T follicular helper cell (primary cell): ENCODE data around the gene MAGI1.

Experiments
- DNase-seq: peaks from one replicate; pipeline ENCODE4 v3.0.0-alpha.2; 2020; ENCODE audit warnings: low read depth

The MAGI1 gene

DNA sequence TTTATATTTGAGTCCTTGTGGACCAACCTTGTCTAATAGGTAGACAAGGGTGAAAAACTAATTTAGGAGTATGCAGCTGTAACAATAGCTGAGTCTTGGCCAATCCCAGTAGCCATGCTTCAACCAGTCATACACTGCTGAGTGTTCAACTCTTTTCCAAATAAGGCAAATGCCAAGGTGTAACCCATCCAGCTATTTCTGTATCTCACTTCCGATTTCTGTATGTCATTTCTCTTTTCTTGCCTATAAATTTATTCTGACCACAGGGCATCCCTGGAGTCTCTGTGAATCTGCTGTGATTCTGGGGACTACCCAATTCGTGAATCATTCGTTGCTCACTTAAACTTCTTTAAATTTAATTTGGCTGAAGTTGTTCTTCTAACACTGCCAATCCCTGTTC is 93.2 kb downstream of the MAGI1 start:
- DNase-seq = no peak

DNA sequence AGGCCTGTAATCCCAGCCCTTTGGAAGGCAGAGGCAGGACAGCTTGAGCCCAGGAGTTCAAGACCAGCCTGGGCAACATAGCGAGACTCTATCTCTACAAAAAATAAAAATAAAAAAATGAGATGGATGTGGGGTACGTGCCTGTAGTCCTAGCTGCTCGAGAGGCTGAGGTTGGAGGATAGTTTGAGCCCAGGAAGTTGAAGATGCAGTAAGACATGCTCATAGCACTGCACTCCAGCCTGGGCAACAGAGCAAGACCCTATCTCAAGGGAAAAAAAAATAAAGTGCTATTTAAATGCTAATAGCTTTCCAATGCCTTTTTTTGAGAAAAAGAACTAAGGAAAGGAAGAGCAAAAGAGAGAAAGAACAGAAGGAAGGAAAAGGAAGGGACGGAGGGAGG is 94.5 kb downstream of the MAGI1 start:
- no peak for DNase-seq

- no peak for DNase-seq
Measured at GRCh38 chr3:65939801-65940246, 98.9 kb downstream of the MAGI1 start.

DNA sequence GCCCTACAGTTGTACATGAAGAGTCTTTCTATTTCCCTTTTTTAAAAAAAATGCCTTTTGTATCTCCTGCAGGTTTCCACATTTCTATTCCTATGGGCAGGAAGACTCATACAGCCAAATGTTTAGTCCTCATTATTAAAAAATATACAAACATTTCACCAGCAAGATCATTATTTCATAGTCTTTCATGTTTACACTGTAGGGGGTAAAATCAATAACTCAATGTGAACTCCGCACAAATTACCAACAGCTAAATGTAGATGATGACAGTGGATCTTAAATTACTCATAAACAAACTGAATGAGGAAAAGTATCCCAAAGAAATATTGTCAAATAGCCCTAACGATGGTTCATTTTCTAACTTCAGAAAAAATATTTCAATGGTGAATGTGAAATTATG is 99.5 kb downstream of the MAGI1 start:
- DNase-seq = no peak

DNA sequence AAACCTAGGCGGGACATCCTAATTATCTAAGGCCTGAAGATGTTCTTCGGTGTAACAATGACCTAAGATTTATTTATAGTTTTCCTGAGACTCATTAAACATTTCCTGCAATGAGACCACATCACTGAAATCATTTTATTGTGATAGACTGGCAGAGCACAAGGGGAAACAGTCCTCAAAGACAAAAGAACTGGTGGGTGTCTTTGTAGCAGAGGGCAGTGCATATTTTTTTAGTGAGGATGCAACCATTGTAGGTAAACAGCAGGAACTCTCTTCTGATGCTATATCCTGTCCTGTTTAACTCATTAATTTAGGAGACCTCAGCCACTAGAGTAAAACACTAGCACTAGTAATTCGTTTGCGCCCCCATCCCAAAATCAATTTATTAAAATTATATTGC is 100.0 kb downstream of the MAGI1 start:
- DNase-seq = no peak

GRCh38 chr3:65938147-65938546 is 100.6 kb downstream of the MAGI1 start:
- no peak for DNase-seq

- DNase-seq = no peak
Measured at GRCh38 chr3:65936908-65937638, 101.6 kb downstream of the MAGI1 start.

DNA sequence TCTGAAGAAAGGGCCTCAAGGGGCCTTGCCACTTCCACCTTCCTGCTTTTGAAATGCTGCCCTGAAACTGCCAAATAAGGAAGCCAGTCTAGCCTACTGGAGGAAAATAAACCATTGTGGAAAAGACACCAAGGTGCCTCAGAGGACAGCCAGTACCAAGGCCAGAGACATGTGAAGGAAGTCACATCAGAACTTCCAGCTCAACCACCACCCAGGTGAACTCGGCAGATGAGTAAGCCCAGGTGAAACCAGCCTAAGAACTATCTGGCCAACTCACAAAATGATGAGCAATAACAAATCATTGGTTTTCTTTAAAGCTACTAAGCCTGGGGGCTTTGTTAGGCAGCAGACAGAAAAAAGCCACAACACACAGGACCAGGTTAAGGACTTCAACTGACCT is 103.0 kb downstream of the MAGI1 start:
- DNase-seq = no peak

- no peak for DNase-seq
Measured at GRCh38 chr3:65930648-65931047, 108.1 kb downstream of the MAGI1 start.

- DNase-seq = no peak
Measured at GRCh38 chr3:65928110-65928509, 110.6 kb downstream of the MAGI1 start.

DNA sequence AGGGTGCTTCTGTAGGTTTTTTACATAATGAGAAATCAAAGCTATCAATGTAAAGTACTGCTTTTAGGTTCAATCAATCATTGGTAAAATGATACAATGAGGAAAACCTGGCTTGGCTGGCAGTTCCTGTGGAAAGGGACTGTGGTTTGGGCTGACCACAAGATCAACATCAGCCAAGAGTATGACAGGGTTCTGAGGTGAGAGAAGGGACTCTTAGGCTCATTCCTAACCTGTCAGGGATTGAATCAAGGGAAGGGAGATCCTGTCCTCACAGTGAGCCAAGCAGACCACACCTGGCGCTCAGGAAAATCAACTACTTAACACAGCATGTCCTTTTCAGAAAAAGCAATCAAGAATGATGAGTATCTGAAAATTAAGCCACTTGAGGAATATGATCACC is 111.1 kb downstream of the MAGI1 start:
- no peak for DNase-seq

GRCh38 chr3:65925254-65925954 is 113.3 kb downstream of the MAGI1 start:
- DNase-seq = no peak

DNA sequence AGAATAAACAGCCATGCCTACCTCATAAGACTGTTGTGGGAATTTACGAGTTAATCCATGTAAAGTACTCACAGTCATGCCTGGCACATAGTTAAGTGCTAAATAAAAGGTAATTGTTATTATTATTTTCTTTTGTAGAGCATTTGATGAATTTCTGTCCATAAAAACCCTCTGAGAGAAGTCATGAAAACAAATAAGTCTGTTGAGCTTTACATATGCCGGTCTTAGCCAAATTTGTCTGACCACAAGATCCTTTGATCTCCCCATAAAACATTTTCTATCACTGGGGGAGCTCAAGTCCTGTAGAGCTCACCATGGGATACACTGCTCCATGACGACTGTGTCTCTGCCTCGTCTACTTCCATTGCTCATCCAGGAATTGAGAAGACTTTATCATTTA is 114.0 kb downstream of the MAGI1 start:
- DNase-seq = no peak

- DNase-seq = no peak
Measured at GRCh38 chr3:65922441-65922840, 116.3 kb downstream of the MAGI1 start.

- DNase-seq = no peak
Measured at GRCh38 chr3:65919826-65920225, 118.9 kb downstream of the MAGI1 start.

GRCh38 chr3:65915477-65915876 is 123.2 kb downstream of the MAGI1 start:
- no peak for DNase-seq

- DNase-seq = no peak
Measured at GRCh38 chr3:65914740-65915367, 123.9 kb downstream of the MAGI1 start.

DNA sequence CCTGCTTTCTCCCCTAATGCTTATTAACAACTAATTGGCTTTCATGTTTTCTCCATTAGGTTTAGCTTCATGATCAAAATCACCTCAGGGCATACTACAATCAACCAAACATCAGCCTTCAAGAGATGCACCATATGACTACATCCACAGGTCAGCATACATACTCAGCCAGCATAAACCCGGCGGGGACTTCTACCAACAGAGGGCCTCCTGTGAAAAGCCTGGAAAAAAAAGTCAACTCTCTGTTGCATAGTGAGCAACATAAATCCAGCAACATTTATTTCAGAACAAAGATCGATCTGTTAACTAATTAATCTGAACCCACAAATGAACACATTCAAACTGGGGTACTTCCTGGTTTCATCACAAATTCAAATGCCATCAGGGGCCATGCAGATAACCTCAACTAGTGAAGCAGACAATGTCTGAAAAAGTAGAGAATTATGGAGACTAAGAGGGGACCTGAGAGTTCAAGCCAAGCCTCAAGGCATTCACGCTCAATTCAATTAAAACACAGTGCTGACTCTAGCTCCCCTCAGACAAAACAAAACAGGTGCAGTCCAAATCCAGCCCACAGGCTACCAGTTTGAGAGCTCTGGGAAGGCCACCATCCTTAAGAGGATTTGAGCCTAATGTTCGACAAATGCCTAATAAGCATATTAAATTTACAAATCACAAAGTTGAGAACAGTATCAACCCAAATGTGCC is 124.5 kb downstream of the MAGI1 start:
- no peak for DNase-seq

GRCh38 chr3:65912647-65913046 is 126.1 kb downstream of the MAGI1 start:
- no peak for DNase-seq

DNA sequence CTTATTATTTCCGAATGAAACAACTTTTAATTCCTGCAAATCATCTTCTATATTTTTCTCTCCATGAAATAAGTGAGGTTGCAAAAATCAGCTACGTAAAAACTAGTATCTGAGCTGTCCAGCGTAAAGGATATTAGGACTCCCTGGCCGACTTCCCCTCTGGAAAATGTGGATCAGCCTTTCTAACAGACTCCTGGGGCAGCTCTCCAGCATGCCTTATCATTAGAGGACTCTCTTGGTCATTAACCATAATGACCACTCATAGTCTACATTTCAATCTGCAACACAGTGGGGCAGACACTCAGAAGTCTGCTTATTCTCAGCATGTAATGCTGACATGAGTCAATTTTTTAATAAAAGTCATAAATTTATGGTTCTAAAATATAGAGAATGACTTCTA is 130.1 kb downstream of the MAGI1 start:
- DNase-seq = no peak

GRCh38 chr3:65907232-65908130 is 131.2 kb downstream of the MAGI1 start:
- no peak for DNase-seq

DNA sequence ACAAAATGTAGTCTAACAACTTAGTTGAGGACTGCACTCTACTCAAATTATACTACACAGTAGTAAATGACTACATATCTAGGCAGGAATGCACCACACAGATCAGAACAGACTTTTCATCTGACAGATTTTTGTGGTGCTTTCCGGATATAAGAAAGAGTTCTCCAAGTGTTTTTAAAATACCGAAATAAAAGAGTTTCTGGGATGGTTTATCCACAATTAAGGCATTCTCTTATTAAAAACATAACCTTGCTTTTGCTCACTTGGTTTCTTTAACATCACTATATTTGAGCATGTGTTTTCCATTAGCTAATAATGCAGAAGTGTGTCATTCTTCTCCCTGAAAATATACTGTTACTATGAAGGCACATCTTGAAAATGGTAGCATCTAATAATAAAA is 132.9 kb downstream of the MAGI1 start:
- DNase-seq = no peak
